Measurements from ENCODE around the gene C15orf39. TPM values are rescaled to one million over a fixed set of nuclear protein-coding genes. Genes with fewer than 3 reads are reported as not detected.

C15orf39 gene
- total RNA-seq, 2 experiments from 2014 or later: 7.4 to 8.7 TPM

GRCh38 chr15:75177360-75178071, 24.2 kb upstream of the C15orf39 start:
- no peaks in the 10 kb centered on the region for H3K9me3 Mint-ChIP-seq
- no peak overlapping the region for H3K27ac Mint-ChIP-seq
- CTCF ChIA-PET: no interaction called here
- peaks cover 38% of the 10 kb centered on the region for H3K27me3 Mint-ChIP-seq (ENCODE audit: low read depth)
- H3K4me1 Mint-ChIP-seq (ENCODE audit: low read depth): peaks cover 5% of the 10 kb centered on the region
- no peak overlapping the region for H3K4me3 Mint-ChIP-seq
- intact Hi-C loops (cut with micrococcal nuclease): no loop called here
- no peak for DNase-seq
- no peaks in the 10 kb centered on the region for H3K36me3 Mint-ChIP-seq (ENCODE audit: low read depth)

DNA sequence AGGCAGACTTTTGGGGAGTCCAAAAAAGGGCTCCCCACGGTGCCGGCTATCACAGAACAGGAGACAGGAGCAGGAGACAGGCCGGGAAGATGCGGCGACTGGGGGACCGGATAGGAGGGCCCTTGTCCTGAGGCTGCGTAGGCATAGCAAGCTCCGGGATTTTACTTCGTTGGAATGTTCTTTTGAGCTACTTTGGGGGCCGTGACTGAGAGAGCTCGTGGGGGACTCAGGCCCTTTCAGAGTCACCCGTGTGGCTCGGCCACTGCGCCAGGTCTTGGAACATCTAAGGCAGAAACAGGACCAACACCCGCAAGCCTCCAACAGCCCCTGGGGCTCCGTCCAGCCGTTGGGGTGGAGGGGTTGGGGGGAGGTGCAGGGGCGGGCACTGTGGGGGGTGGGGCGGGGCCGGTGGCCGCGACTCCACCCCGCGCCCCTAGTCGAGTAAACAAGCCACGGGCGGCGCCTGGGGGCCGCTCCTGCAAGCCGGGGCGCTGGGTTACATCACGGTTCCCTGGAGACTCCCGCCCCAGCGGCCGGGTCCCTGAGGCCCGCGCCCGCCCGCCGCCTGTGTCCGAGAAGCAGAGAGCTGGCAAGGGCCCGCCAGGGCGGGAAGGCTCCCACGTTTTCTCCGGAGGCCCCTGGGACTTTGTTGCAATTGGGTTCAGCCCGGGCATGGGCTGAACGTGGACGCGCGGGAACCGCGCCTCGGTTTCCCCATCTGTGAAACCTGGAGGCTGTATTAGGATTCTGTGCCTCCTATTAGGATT, 23.3 kb upstream of the C15orf39 start:
- H3K27ac Mint-ChIP-seq: no peak overlapping the region
- H3K9me3 Mint-ChIP-seq: no peaks in the 10 kb centered on the region
- DNase-seq: no peak
- CTCF ChIA-PET: no interaction called here
- H3K4me3 Mint-ChIP-seq: no peak overlapping the region
- intact Hi-C loops (cut with micrococcal nuclease): no loop called here
- peaks cover 5% of the 10 kb centered on the region for H3K4me1 Mint-ChIP-seq (ENCODE audit: low read depth)
- H3K36me3 Mint-ChIP-seq (ENCODE audit: low read depth): no peaks in the 10 kb centered on the region
- peaks cover 38% of the 10 kb centered on the region for H3K27me3 Mint-ChIP-seq (ENCODE audit: low read depth)

DNA sequence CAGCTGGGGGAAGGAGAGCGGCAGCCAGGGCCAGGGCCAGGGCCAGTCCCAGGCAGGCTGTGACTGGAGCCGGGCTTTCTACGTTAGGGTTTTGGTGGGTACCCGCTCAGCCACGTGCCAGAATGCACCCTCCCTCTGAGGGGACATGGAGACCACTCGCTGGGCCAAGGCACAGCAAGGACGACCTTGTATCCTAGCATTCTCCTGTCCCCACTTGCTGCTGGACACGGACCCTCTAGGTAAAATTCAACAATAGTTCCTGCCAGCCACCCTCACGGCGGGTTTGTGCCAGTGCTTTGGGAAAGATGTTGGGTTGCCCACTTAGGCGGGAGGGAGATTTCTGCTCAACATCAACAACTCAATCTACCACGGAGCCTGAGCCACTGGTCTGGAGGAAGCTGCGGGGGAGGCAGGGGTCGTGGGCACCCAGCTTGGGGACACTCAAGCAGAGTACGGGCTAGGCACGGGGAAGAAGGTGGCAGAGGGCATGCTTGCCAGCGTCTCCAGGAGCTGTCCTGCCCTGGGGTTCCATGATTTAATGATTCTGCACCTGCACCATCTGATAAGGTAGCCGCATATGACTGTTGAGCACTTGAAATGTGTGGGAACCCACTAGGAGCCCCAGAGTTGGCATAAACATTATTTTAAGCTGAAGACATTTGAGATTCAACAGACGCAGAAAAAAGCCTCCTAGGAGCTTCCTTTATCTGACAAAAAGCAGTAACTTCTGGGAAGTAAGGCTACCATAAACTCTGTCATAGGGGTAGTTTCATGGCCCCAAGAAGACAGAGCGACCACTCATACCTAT, 22.5 kb upstream of the C15orf39 start:
- intact Hi-C loops (cut with micrococcal nuclease): no loop called here
- Mint-ChIP-seq H3K27me3 (ENCODE audit: low read depth) (peaks cover 38% of the 10 kb centered on the region), H3K4me1 (ENCODE audit: low read depth) (peaks cover 5% of the 10 kb centered on the region), H3K4me3 (no peak overlapping the region), H3K27ac (no peak overlapping the region), H3K9me3 (no peaks in the 10 kb centered on the region), H3K36me3 (ENCODE audit: low read depth) (no peaks in the 10 kb centered on the region)
- no peak for DNase-seq
- CTCF ChIA-PET: interaction anchor here (1.2 kb wide), 1 partner anchor 25 kb away, joined by 3 read pairs; no protein-coding TSS in a partner anchor

DNA sequence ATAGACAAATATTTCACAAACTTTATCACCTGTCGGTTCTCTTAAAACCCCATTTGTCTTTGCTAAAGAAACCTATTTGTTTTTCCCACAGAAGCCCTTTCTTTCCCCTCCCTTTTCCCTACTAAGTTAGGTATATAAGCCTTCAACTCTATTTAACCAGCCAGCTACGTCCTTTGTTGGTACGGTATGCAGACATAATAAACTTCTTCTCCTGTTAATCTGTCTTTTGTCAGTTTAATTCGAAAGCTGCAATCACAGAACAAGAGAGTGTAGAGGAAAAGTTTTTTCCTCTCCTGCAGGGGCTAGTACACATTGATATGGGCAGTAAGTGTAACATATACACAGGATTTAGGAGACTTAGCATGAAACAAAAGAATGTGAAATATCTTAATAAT, 21.9 kb upstream of the C15orf39 start:
- CTCF ChIA-PET: interaction anchor here (0.7 to 1.2 kb wide), 2 partner anchors 25 to 136 kb away, joined by 3 read pairs; no protein-coding TSS in a partner anchor
- intact Hi-C loops (cut with micrococcal nuclease): no loop called here
- DNase-seq: no peak
- H3K27ac Mint-ChIP-seq: no peak overlapping the region
- peaks cover 38% of the 10 kb centered on the region for H3K27me3 Mint-ChIP-seq (ENCODE audit: low read depth)
- peaks cover 5% of the 10 kb centered on the region for H3K4me1 Mint-ChIP-seq (ENCODE audit: low read depth)
- no peak overlapping the region for H3K4me3 Mint-ChIP-seq
- H3K9me3 Mint-ChIP-seq: no peaks in the 10 kb centered on the region
- no peaks in the 10 kb centered on the region for H3K36me3 Mint-ChIP-seq (ENCODE audit: low read depth)

GRCh38 chr15:75181780-75182179, 19.9 kb upstream of the C15orf39 start:
- no peak overlapping the region for H3K4me3 Mint-ChIP-seq
- no peak overlapping the region for H3K27ac Mint-ChIP-seq
- H3K27me3 Mint-ChIP-seq (ENCODE audit: low read depth): peaks cover 34% of the 10 kb centered on the region
- no peaks in the 10 kb centered on the region for H3K36me3 Mint-ChIP-seq (ENCODE audit: low read depth)
- intact Hi-C loops (cut with micrococcal nuclease): no loop called here
- peaks cover 5% of the 10 kb centered on the region for H3K4me1 Mint-ChIP-seq (ENCODE audit: low read depth)
- DNase-seq: no peak
- no peaks in the 10 kb centered on the region for H3K9me3 Mint-ChIP-seq
- CTCF ChIA-PET: no interaction called here

- H3K27ac Mint-ChIP-seq: no peak overlapping the region
- peaks cover 5% of the 10 kb centered on the region for H3K4me1 Mint-ChIP-seq (ENCODE audit: low read depth)
- H3K4me3 Mint-ChIP-seq: no peak overlapping the region
- H3K36me3 Mint-ChIP-seq (ENCODE audit: low read depth): no peaks in the 10 kb centered on the region
- CTCF ChIA-PET: interaction anchor here (0.7 kb wide), 1 partner anchor 21 kb away, joined by 3 read pairs; no protein-coding TSS in a partner anchor
- H3K9me3 Mint-ChIP-seq: no peaks in the 10 kb centered on the region
- H3K27me3 Mint-ChIP-seq (ENCODE audit: low read depth): peaks cover 32% of the 10 kb centered on the region
- no peak for DNase-seq
- intact Hi-C loops (cut with micrococcal nuclease): no loop called here
Measured at GRCh38 chr15:75182187-75183131, 19.2 kb upstream of the C15orf39 start.

DNA sequence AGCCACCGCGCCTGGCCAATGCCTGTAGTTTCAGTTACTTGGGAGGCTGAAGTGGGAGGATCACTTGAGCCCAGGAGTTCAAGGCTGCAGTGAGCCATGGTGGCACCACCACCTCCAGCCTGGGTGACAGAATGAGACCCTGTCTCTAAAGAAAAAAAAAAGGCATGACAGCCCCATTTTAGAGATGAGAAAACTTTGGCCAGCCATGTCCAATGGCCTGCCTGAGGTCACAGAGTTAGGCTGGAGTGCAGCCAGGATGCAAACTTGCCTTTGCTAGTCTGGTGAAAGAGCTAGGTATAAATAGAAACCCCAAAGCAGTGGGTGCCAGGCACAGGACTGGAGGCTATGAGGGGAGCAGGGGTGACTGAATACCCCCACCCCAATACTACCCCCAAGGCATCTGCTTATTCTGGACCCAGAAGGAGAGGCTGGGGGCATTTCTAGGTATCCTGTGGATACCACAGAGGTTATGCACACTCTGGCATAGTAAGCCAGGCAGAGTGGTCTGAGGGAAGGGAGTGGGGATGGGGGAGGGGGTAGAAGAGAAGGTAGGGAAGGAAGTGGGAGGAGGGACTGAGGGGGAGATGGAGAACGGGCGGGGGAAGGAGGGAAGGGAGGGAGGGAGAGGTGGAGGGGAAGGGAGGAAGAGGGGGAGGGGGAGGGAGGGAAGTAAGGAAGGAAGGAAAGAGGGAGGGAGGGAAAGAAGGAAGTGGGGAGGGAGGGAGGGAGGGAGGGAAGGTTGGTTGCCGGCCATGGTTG, 16.2 kb upstream of the C15orf39 start:
- intact Hi-C loops (cut with micrococcal nuclease): no loop called here
- Mint-ChIP-seq H3K36me3 (ENCODE audit: low read depth) (no peaks in the 10 kb centered on the region), H3K9me3 (no peaks in the 10 kb centered on the region), H3K27ac (no peak overlapping the region), H3K27me3 (ENCODE audit: low read depth) (peaks cover 12% of the 10 kb centered on the region), H3K4me3 (no peak overlapping the region), H3K4me1 (ENCODE audit: low read depth) (no peaks in the 10 kb centered on the region)
- no peak for DNase-seq
- CTCF ChIA-PET: no interaction called here

DNA sequence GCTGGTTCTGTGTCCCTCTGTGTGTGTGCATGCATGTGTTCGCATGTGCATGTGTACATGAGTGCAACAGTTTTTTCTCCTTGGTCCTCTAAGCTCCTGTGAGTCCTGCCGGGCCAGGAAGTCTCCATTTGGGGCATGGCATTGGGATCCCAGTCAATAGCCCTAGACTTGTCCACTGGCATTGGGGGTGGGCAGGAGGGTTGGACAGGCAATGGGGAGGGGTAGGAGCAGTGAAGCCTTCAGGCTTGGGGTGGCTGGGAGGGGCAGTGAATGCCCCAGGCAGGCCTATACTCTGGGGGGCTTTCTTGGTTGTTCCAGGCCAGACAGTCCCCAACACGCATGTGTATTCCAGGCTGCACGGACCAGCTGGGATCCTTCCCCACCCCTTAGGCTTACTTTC, 15.6 kb upstream of the C15orf39 start:
- CTCF ChIA-PET: no interaction called here
- Mint-ChIP-seq H3K36me3 (ENCODE audit: low read depth) (no peaks in the 10 kb centered on the region), H3K27me3 (ENCODE audit: low read depth) (peaks cover 6% of the 10 kb centered on the region), H3K4me3 (no peak overlapping the region), H3K4me1 (ENCODE audit: low read depth) (no peaks in the 10 kb centered on the region), H3K9me3 (no peaks in the 10 kb centered on the region), H3K27ac (no peak overlapping the region)
- intact Hi-C loops (cut with micrococcal nuclease): no loop called here
- DNase-seq: no peak

GRCh38 chr15:75188499-75188898, 13.2 kb upstream of the C15orf39 start:
- Mint-ChIP-seq H3K4me3 (no peak overlapping the region), H3K4me1 (ENCODE audit: low read depth) (no peaks in the 10 kb centered on the region), H3K27ac (no peak overlapping the region), H3K36me3 (ENCODE audit: low read depth) (no peaks in the 10 kb centered on the region), H3K27me3 (ENCODE audit: low read depth) (no peaks in the 10 kb centered on the region), H3K9me3 (no peaks in the 10 kb centered on the region)
- no peak for DNase-seq
- intact Hi-C loops (cut with micrococcal nuclease): no loop called here
- CTCF ChIA-PET: interaction anchor here (0.6 kb wide), 1 partner anchor 88 kb away, joined by 3 read pairs; no protein-coding TSS in a partner anchor

- no peak for DNase-seq
- Mint-ChIP-seq H3K4me1 (ENCODE audit: low read depth) (no peaks in the 10 kb centered on the region), H3K9me3 (no peaks in the 10 kb centered on the region), H3K36me3 (ENCODE audit: low read depth) (no peaks in the 10 kb centered on the region), H3K4me3 (no peak overlapping the region), H3K27ac (no peak overlapping the region), H3K27me3 (ENCODE audit: low read depth) (peaks cover 8% of the 10 kb centered on the region)
- intact Hi-C loops (cut with micrococcal nuclease): no loop called here
- CTCF ChIA-PET: no interaction called here
Measured at GRCh38 chr15:75191235-75191634, 10.4 kb upstream of the C15orf39 start.

GRCh38 chr15:75192307-75192706, 9.4 kb upstream of the C15orf39 start:
- Mint-ChIP-seq H3K9me3 (no peaks in the 10 kb centered on the region), H3K27ac (no peak overlapping the region), H3K36me3 (ENCODE audit: low read depth) (no peaks in the 10 kb centered on the region), H3K27me3 (ENCODE audit: low read depth) (peaks cover 8% of the 10 kb centered on the region), H3K4me3 (no peak overlapping the region), H3K4me1 (ENCODE audit: low read depth) (no peaks in the 10 kb centered on the region)
- intact Hi-C loops (cut with micrococcal nuclease): no loop called here
- DNase-seq: no peak
- CTCF ChIA-PET: interaction anchor here (0.5 to 1.1 kb wide), 2 partner anchors 9 to 12 kb away, joined by 4 to 8 read pairs; no protein-coding TSS in a partner anchor

All from activated naive CD4-positive, alpha-beta T cell treated with anti-CD3 and anti-CD28 coated beads for 36 hours (primary cell).